Measurements from ENCODE around the gene DNLZ.

The DNLZ gene

DNA sequence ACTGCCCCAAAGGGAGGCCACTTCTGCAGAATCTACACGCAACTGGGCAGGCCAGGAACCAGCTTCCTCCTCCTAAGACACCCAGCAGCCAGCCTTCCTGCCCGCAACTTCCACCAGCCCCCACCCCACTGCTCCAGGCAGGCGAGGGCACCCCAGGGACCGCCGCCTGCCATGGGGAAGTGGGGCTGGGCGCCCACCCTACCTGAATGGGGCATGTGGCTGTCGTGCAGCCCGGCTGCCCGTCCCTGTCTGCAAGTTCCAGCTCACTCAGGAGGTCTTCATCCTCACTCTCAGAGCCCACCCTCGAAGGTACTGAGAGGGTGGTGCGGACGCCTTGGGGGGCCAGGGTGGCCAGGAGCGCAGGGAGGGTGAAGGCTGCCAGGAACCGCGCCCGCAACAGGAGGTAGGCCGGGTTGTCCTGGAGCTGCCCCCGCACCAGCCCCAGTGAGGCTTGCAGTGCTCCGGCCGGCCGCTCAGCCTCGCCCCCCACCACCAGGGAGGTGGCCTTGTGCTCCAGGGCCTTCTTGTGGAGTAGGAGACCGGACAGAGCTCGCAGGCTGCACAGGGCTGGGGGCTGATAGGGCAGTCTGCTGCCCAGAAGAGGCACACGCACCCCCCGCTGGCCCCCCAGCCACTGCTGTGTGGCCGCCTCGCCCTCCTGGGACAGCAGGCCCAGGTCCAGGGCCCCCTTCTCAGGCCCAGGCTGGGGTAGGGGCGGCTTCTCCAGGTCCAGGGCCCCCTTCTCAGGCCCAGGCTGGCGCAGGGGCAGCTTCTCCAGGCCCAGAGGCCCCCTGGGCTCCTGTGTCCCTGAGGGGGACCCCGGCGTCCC lies 14.0 kb upstream of the DNLZ start:
- Histone ChIP-seq H3K4me1 (ENCODE audit: control insufficient read depth, low read depth, low read length) (no peaks in the 10 kb centered on the region), H2AK5ac (ENCODE audit: low read length) (no peak overlapping the region), H3K27ac (ENCODE audit: low read depth, low read length) (no peak overlapping the region), H3K27me3 (ENCODE audit: insufficient read depth, low read length, poor library complexity) (no peaks in the 10 kb centered on the region), H3K79me1 (ENCODE audit: low read length) (no peaks in the 10 kb centered on the region), H3K9ac (ENCODE audit: low read length) (no peak overlapping the region), H3K23ac (ENCODE audit: low read length) (no peak overlapping the region), H3K4ac (ENCODE audit: low read depth, low read length) (no peak overlapping the region), H4K5ac (ENCODE audit: low read length) (no peak overlapping the region), H3K79me2 (ENCODE audit: control insufficient read depth, insufficient read depth, low read length) (no peaks in the 10 kb centered on the region), H3K36me3 (ENCODE audit: control insufficient read depth, insufficient read depth, low read length) (peaks cover 2% of the 10 kb centered on the region), H3K4me3 (ENCODE audit: low read length) (no peak overlapping the region), H2BK120ac (ENCODE audit: low read depth, low read length) (no peak overlapping the region), H2BK5ac (ENCODE audit: low read length) (no peak overlapping the region), H4K8ac (ENCODE audit: low read depth, low read length) (no peak overlapping the region), H3K18ac (ENCODE audit: low read length) (no peak overlapping the region), H3K4me2 (ENCODE audit: low read length) (no peak overlapping the region), H3K56ac (ENCODE audit: low read length) (no peak overlapping the region), H2BK15ac (replicated peaks; ENCODE audit: low read depth) (no peak overlapping the region)
- DNase-seq = no peak
- no CpG with 5 or more reads among the region's 32 CpGs for WGBS (ENCODE audit: extremely low coverage, insufficient coverage, low lambda C conversion rate)

DNA sequence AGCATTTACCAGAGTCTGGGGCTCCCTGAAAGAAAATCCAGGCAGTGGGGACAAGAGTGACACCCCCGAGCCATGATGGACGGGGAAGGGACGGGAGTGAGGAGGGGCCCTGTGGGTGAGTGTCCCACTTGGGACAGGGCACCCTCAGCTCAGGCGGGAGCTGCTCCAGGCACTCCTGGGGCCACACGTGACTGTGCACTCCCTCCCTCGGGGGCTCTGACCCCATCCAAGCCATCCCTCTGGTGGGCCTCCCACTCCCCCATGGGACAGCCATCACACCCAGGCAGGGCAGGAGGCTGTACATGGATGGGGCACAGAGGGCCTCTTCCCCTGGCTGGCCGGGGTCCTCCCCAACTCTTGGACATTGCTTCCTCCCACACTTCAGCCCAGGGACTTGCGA lies 12.9 kb upstream of the DNLZ start:
- H3K79me1 ChIP-seq (ENCODE audit: low read length) = no peaks in the 10 kb centered on the region
- H2BK120ac ChIP-seq (ENCODE audit: low read depth, low read length) = no peak overlapping the region
- no peak for DNase-seq
- no peaks in the 10 kb centered on the region for H3K79me2 ChIP-seq (ENCODE audit: control insufficient read depth, insufficient read depth, low read length)
- H3K23ac ChIP-seq (ENCODE audit: low read length) = no peak overlapping the region
- H4K5ac ChIP-seq (ENCODE audit: low read length) = no peak overlapping the region
- H2BK5ac ChIP-seq (ENCODE audit: low read length) = no peak overlapping the region
- no peak overlapping the region for H2AK5ac ChIP-seq (ENCODE audit: low read length)
- H3K27ac ChIP-seq (ENCODE audit: low read depth, low read length) = no peak overlapping the region
- no peaks in the 10 kb centered on the region for H3K4me1 ChIP-seq (ENCODE audit: control insufficient read depth, low read depth, low read length)
- H4K8ac ChIP-seq (ENCODE audit: low read depth, low read length) = no peak overlapping the region
- H3K18ac ChIP-seq (ENCODE audit: low read length) = no peak overlapping the region
- H3K4me2 ChIP-seq (ENCODE audit: low read length) = no peak overlapping the region
- H3K4me3 ChIP-seq (ENCODE audit: low read length) = no peak overlapping the region
- no peak overlapping the region for H3K9ac ChIP-seq (ENCODE audit: low read length)
- no CpG with 5 or more reads among the region's 8 CpGs for WGBS (ENCODE audit: extremely low coverage, insufficient coverage, low lambda C conversion rate)
- H3K27me3 ChIP-seq (ENCODE audit: insufficient read depth, low read length, poor library complexity) = no peaks in the 10 kb centered on the region
- no peak overlapping the region for H3K56ac ChIP-seq (ENCODE audit: low read length)
- H2BK15ac ChIP-seq (replicated peaks; ENCODE audit: low read depth) = no peak overlapping the region
- H3K4ac ChIP-seq (ENCODE audit: low read depth, low read length) = no peak overlapping the region
- peaks cover 1% of the 10 kb centered on the region for H3K36me3 ChIP-seq (ENCODE audit: control insufficient read depth, insufficient read depth, low read length)

DNA sequence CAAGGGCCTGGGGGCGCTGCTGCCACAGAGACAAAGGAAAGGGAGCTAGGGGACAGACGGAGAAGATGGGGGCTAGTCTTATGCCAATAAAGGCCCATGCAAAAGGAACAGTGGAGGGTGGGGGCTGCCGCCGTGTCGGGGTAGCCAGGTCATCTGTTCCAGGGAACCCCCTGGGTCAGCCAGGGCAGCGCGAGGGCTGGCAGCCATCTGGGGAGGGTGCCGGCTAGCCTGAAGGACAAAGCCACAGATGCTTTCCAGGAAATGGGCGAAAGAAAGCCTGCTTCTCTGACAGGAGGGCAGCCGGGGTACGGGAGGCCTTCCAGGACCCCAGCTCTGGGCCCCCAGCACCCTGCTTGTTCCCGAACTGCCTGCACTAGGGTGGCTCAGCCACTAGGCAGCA lies 11.6 kb upstream of the DNLZ start:
- no peak overlapping the region for H3K56ac ChIP-seq (ENCODE audit: low read length)
- H3K79me1 ChIP-seq (ENCODE audit: low read length) = no peaks in the 10 kb centered on the region
- H3K4me3 ChIP-seq (ENCODE audit: low read length) = no peak overlapping the region
- DNase-seq = no peak
- no peak overlapping the region for H3K23ac ChIP-seq (ENCODE audit: low read length)
- H3K4me1 ChIP-seq (ENCODE audit: control insufficient read depth, low read depth, low read length) = no peaks in the 10 kb centered on the region
- H4K5ac ChIP-seq (ENCODE audit: low read length) = no peak overlapping the region
- H2AK5ac ChIP-seq (ENCODE audit: low read length) = no peak overlapping the region
- H3K79me2 ChIP-seq (ENCODE audit: control insufficient read depth, insufficient read depth, low read length) = no peaks in the 10 kb centered on the region
- no peak overlapping the region for H2BK5ac ChIP-seq (ENCODE audit: low read length)
- WGBS (ENCODE audit: extremely low coverage, insufficient coverage, low lambda C conversion rate) = no CpG with 5 or more reads among the region's 12 CpGs
- H2BK120ac ChIP-seq (ENCODE audit: low read depth, low read length) = no peak overlapping the region
- no peak overlapping the region for H3K4ac ChIP-seq (ENCODE audit: low read depth, low read length)
- H3K36me3 ChIP-seq (ENCODE audit: control insufficient read depth, insufficient read depth, low read length) = peaks cover 1% of the 10 kb centered on the region
- H3K27me3 ChIP-seq (ENCODE audit: insufficient read depth, low read length, poor library complexity) = no peaks in the 10 kb centered on the region
- H3K4me2 ChIP-seq (ENCODE audit: low read length) = no peak overlapping the region
- no peak overlapping the region for H3K18ac ChIP-seq (ENCODE audit: low read length)
- H3K27ac ChIP-seq (ENCODE audit: low read depth, low read length) = no peak overlapping the region
- H2BK15ac ChIP-seq (replicated peaks; ENCODE audit: low read depth) = no peak overlapping the region
- no peak overlapping the region for H4K8ac ChIP-seq (ENCODE audit: low read depth, low read length)
- no peak overlapping the region for H3K9ac ChIP-seq (ENCODE audit: low read length)

- Histone ChIP-seq H3K23ac (ENCODE audit: low read length) (no peak overlapping the region), H2BK5ac (ENCODE audit: low read length) (no peak overlapping the region), H3K4ac (ENCODE audit: low read depth, low read length) (no peak overlapping the region), H3K4me2 (ENCODE audit: low read length) (no peak overlapping the region), H2BK15ac (replicated peaks; ENCODE audit: low read depth) (no peak overlapping the region), H4K5ac (ENCODE audit: low read length) (no peak overlapping the region), H3K79me1 (ENCODE audit: low read length) (no peaks in the 10 kb centered on the region), H3K18ac (ENCODE audit: low read length) (no peak overlapping the region), H2AK5ac (ENCODE audit: low read length) (no peak overlapping the region), H3K27me3 (ENCODE audit: insufficient read depth, low read length, poor library complexity) (no peaks in the 10 kb centered on the region), H3K36me3 (ENCODE audit: control insufficient read depth, insufficient read depth, low read length) (peaks cover 1% of the 10 kb centered on the region), H2BK120ac (ENCODE audit: low read depth, low read length) (no peak overlapping the region), H3K4me3 (ENCODE audit: low read length) (no peak overlapping the region), H3K56ac (ENCODE audit: low read length) (no peak overlapping the region), H4K8ac (ENCODE audit: low read depth, low read length) (no peak overlapping the region), H3K9ac (ENCODE audit: low read length) (no peak overlapping the region), H3K27ac (ENCODE audit: low read depth, low read length) (no peak overlapping the region), H3K79me2 (ENCODE audit: control insufficient read depth, insufficient read depth, low read length) (no peaks in the 10 kb centered on the region), H3K4me1 (ENCODE audit: control insufficient read depth, low read depth, low read length) (no peaks in the 10 kb centered on the region)
- WGBS (ENCODE audit: extremely low coverage, insufficient coverage, low lambda C conversion rate) = no CpG with 5 or more reads among the region's 14 CpGs
- DNase-seq = no peak
Observed at GRCh38 chr9:136374183-136374575, 10.6 kb upstream of the DNLZ start.

DNA sequence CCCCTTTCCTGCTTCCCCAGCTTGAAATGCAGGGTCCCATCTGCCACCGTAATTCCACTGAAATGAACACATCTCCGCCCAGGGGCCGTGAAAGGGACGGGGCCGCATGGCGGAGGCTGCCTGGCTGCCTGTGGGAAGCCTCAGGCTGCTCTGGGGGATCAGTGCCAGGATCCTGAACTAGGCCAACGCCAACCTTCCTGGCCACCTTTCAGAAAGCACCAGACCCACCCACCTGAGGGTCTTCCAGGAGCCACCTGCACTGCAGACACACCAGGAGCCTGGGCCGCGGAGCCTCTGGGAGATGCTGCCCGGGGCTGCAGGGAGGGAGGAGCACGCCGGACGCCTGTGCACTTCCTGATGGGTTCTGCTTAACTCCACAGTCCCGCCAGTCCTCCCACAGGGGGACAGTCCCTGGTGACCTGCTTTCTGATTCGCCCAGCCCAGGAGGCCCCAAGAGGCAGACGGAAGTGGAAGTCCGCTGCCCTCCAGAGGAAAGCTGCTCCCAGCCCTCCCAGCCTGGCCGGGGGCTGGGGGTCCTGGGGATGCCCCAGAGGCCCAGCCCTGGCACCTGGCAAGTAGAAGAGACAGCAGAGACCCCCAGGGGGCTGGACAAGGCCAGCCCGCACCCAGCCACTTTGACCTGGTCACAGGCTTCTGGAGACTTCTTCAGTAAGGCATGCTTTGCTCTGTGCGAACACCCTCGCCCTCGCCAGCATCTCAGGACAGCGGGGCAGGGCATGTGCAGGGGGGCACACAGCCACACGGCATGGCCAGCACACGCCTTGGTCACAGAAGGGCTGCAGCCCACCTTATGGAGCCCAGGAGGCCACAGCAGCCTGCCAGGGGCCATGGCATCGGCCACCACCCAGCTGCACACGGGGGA lies 10.0 kb upstream of the DNLZ start, which contains the start of gene CARD9:
CARD9 (minus strand) TSS at position 370 of the 883 bp plus-strand sequence. CDS start 1,591 bp downstream, outside the sequence.
- no CpG with 5 or more reads among the region's 27 CpGs for WGBS (ENCODE audit: extremely low coverage, insufficient coverage, low lambda C conversion rate)
- Histone ChIP-seq H3K4ac (ENCODE audit: low read depth, low read length) (no peak within 1 kb of the TSS), H3K27ac (ENCODE audit: low read depth, low read length) (no peak within 1 kb of the TSS), H3K36me3 (ENCODE audit: control insufficient read depth, insufficient read depth, low read length) (peaks cover 1% of the 10 kb centered on the region), H3K18ac (ENCODE audit: low read length) (no peak within 1 kb of the TSS), H4K5ac (ENCODE audit: low read length) (no peak within 1 kb of the TSS), H3K79me1 (ENCODE audit: low read length) (no peaks in the 10 kb centered on the region), H3K4me2 (ENCODE audit: low read length) (no peak within 1 kb of the TSS), H3K4me3 (ENCODE audit: low read length) (no peak within 1 kb of the TSS), H2BK120ac (ENCODE audit: low read depth, low read length) (no peak within 1 kb of the TSS), H2BK15ac (replicated peaks; ENCODE audit: low read depth) (no peak within 1 kb of the TSS), H3K9ac (ENCODE audit: low read length) (no peak within 1 kb of the TSS), H3K56ac (ENCODE audit: low read length) (no peak within 1 kb of the TSS), H2BK5ac (ENCODE audit: low read length) (no peak within 1 kb of the TSS), H4K8ac (ENCODE audit: low read depth, low read length) (no peak within 1 kb of the TSS), H3K27me3 (ENCODE audit: insufficient read depth, low read length, poor library complexity) (no peaks in the 10 kb centered on the region), H2AK5ac (ENCODE audit: low read length) (no peak within 1 kb of the TSS), H3K4me1 (ENCODE audit: control insufficient read depth, low read depth, low read length) (no peaks in the 10 kb centered on the region), H3K79me2 (ENCODE audit: control insufficient read depth, insufficient read depth, low read length) (no peaks in the 10 kb centered on the region), H3K23ac (ENCODE audit: low read length) (no peak within 1 kb of the TSS)
- DNase-seq = no peak

Data from mesendoderm (in vitro differentiated cells).